Peyer's patch (tissue), 4 donors: Measurements from ENCODE around the gene OR2J1.
"Not testable (repeated sequence)": the region's sequence is repeated elsewhere in the genome, so short reads cannot be mapped to it uniquely, and the experiment has no call there.

Experiments
- POLR2A ChIP-seq, 2 donors: fragments of 450-650 bp; IDR thresholded peaks; one replicate each; pipeline ENCODE4 v1.5.1; 2017; ENCODE audit warnings: antibody characterized with exemption in 2 of 2, mild to moderate bottlenecking in 2 of 2, moderate library complexity in 2 of 2
- TF ChIP-seq, protein P1 (sequence below), 6 experiments: fragments of 450-650 bp in 4 of 6; fragments of 200-600 bp in 2 of 6; sonication (generic) in 1 of 6; IDR thresholded peaks; one replicate each; pipeline ENCODE4 v1.5.1; 2017 to 2019; ENCODE audit warnings: antibody characterized with exemption in 6 of 6, mild to moderate bottlenecking in 3 of 6, moderate library complexity in 1 of 6

DNA sequence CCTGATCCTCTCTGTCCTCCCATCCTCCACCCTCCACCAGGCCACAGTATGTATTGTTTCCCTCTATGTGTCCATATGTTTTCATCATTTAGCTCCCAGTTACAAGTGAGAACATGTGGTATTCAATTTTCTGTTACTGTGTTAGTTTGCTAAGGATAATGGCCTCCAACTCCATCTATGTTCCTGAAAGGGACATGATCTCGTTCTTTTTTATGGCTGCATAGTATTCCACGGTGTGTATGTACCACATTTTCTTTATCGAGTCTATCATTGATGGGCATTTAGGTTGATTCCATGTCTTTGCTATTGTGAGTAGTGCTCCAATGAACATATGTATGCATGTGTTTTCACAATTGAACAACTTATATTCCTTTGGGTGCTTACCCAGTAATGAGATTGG is 50.2 kb downstream of the OR2J1 start:
- TF ChIP-seq, protein P1, sequence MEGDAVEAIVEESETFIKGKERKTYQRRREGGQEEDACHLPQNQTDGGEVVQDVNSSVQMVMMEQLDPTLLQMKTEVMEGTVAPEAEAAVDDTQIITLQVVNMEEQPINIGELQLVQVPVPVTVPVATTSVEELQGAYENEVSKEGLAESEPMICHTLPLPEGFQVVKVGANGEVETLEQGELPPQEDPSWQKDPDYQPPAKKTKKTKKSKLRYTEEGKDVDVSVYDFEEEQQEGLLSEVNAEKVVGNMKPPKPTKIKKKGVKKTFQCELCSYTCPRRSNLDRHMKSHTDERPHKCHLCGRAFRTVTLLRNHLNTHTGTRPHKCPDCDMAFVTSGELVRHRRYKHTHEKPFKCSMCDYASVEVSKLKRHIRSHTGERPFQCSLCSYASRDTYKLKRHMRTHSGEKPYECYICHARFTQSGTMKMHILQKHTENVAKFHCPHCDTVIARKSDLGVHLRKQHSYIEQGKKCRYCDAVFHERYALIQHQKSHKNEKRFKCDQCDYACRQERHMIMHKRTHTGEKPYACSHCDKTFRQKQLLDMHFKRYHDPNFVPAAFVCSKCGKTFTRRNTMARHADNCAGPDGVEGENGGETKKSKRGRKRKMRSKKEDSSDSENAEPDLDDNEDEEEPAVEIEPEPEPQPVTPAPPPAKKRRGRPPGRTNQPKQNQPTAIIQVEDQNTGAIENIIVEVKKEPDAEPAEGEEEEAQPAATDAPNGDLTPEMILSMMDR (IDR thresholded peaks at IDR 0.05): not testable (repeated sequence)
- not testable (repeated sequence) for TF ChIP-seq POLR2A (IDR thresholded peaks at IDR 0.05)
